Mesenchymal stem cell (in vitro differentiated cells and primary cell): ENCODE measurements around the gene DCANP1.

Experiments
- DNase-seq: peaks from one replicate; pipeline ENCODE4 v3.0.0-alpha.2; 2013
- H2AFZ ChIP-seq: one replicate; pipeline ENCODE4 v1.6.1; 2013; ENCODE audit warnings: low read depth, mild to moderate bottlenecking, control low read depth, inconsistent platforms, low read length, moderate library complexity
- H2AK5ac ChIP-seq: 2 replicates; pipeline ENCODE4 v1.6.1; 2013; ENCODE audit warnings: low read length, moderate library complexity, mild to moderate bottlenecking, inconsistent platforms; ENCODE audit not compliant: severe bottlenecking
- H2BK120ac ChIP-seq: one replicate; pipeline ENCODE4 v1.6.1; 2013; ENCODE audit warnings: low read depth, mild to moderate bottlenecking, inconsistent platforms, low read length, moderate library complexity
- H2BK12ac ChIP-seq, 2 experiments: one replicate each; pipeline ENCODE4 v1.6.1; 2013; ENCODE audit warnings: inconsistent platforms in 2 of 2, low read length in 2 of 2, mild to moderate bottlenecking in 2 of 2, moderate library complexity in 2 of 2, control low read depth in 1 of 2
- H2BK15ac ChIP-seq: one replicate; pipeline ENCODE4 v1.6.1; 2013; ENCODE audit warnings: mild to moderate bottlenecking, low read depth, inconsistent platforms; ENCODE audit not compliant: poor library complexity, severe bottlenecking
- H2BK5ac ChIP-seq: 2 replicates; pipeline ENCODE4 v1.6.1; 2013; ENCODE audit warnings: low read depth, mild to moderate bottlenecking, low read length, control low read depth, inconsistent platforms; ENCODE audit not compliant: poor library complexity, severe bottlenecking
- H3K14ac ChIP-seq, 2 experiments: one replicate each; pipeline ENCODE4 v1.6.1; 2013; ENCODE audit warnings: inconsistent platforms in 2 of 2, low read length in 2 of 2, control low read depth in 1 of 2, mild to moderate bottlenecking in 1 of 2, moderate library complexity in 1 of 2
- H3K18ac ChIP-seq, 2 experiments: one replicate each; pipeline ENCODE4 v1.6.1; 2013; ENCODE audit warnings: inconsistent platforms in 2 of 2, low read length in 2 of 2, control low read depth in 1 of 2, low read depth in 1 of 2, mild to moderate bottlenecking in 1 of 2
- H3K23ac ChIP-seq, 2 experiments: one replicate each; pipeline ENCODE4 v1.6.1; 2013; ENCODE audit warnings: inconsistent platforms in 2 of 2, low read length in 2 of 2, mild to moderate bottlenecking in 2 of 2, moderate library complexity in 2 of 2, control low read depth in 1 of 2
- H3K27ac ChIP-seq: 2 replicates; pipeline ENCODE4 v1.5.1; 2013; ENCODE audit warnings: mild to moderate bottlenecking, moderate library complexity, low read length, control low read depth, inconsistent platforms; ENCODE audit not compliant: poor library complexity, severe bottlenecking
- H3K27me3 ChIP-seq, 2 experiments: 2 replicates each; pipeline versions ENCODE4 v1.6.1 to v1.7.0; 2013; ENCODE audit warnings: low read length in 2 of 2, mild to moderate bottlenecking in 2 of 2, moderate library complexity in 2 of 2, control low read depth in 1 of 2, inconsistent platforms in 1 of 2; ENCODE audit not compliant: control insufficient read depth in 1 of 2, insufficient read depth in 1 of 2
- H3K36me3 ChIP-seq, 2 experiments: 2 replicates each; pipeline versions ENCODE4 v1.6.1 to v1.7.0; 2013; ENCODE audit warnings: low read length in 2 of 2, control low read depth in 1 of 2, inconsistent platforms in 1 of 2, low read depth in 1 of 2, mild to moderate bottlenecking in 1 of 2; ENCODE audit not compliant: insufficient read depth in 2 of 2, control insufficient read depth in 1 of 2
- H3K4ac ChIP-seq, 2 experiments: one replicate each; pipeline ENCODE4 v1.6.1; 2013; ENCODE audit warnings: inconsistent platforms in 2 of 2, low read length in 2 of 2, mild to moderate bottlenecking in 2 of 2, moderate library complexity in 2 of 2, control low read depth in 1 of 2, low read depth in 1 of 2
- H3K4me1 ChIP-seq: 2 replicates; pipeline ENCODE4 v1.6.1; 2013; ENCODE audit warnings: low read depth, low read length, control low read depth; ENCODE audit not compliant: control insufficient read depth, insufficient read depth
- H3K4me2 ChIP-seq: 2 replicates; pipeline ENCODE4 v1.6.1; 2013; ENCODE audit warnings: low read length, mild to moderate bottlenecking, inconsistent platforms; ENCODE audit not compliant: poor library complexity, severe bottlenecking
- H3K4me3 ChIP-seq, 2 experiments: 2 replicates each; pipeline versions ENCODE4 v1.5.1 to v1.7.0; 2013; ENCODE audit warnings: low read length in 2 of 2, mild to moderate bottlenecking in 2 of 2, control low read depth in 1 of 2, low read depth in 1 of 2; ENCODE audit not compliant: insufficient read depth in 1 of 2
- H3K79me1 ChIP-seq: replicated peaks from 2 replicates; pipeline ENCODE4 v1.6.1; 2013; ENCODE audit warnings: mild to moderate bottlenecking, control low read depth, low read length, inconsistent platforms; ENCODE audit not compliant: poor library complexity, severe bottlenecking
- H3K9ac ChIP-seq: 2 replicates; pipeline ENCODE4 v1.7.0; 2013; ENCODE audit warnings: mild to moderate bottlenecking, low read length, moderate library complexity
- H3K9me3 ChIP-seq: 2 replicates; pipeline ENCODE4 v1.7.0; 2013; ENCODE audit warnings: mild to moderate bottlenecking, low read length; ENCODE audit not compliant: control insufficient read depth
- H4K8ac ChIP-seq: one replicate; pipeline ENCODE4 v1.6.1; 2013; ENCODE audit warnings: inconsistent platforms, mild to moderate bottlenecking, low read length, moderate library complexity
- H4K91ac ChIP-seq: one replicate; pipeline ENCODE4 v1.6.1; 2013; ENCODE audit warnings: mild to moderate bottlenecking, low read length, inconsistent platforms
- WGBS: methylation state at CpG from one replicate; pipeline ENCODE4 v1.1.7; 2013; ENCODE audit warnings: mixed read lengths; 5-methylcytosine and 5-hydroxymethylcytosine counted together

DCANP1 gene

GRCh38 chr5:135446615-135447014 is 533 bp downstream of the DCANP1 start:
- H3K18ac ChIP-seq: no peak overlapping the region
- H3K4me2 ChIP-seq: no peak overlapping the region
- no peak overlapping the region for H3K4ac ChIP-seq
- H3K4me3 ChIP-seq: no peak overlapping the region
- H3K23ac ChIP-seq: no peak overlapping the region
- no peak overlapping the region for H2AK5ac ChIP-seq
- no peak overlapping the region for H2BK15ac ChIP-seq
- H3K36me3 ChIP-seq: no peaks in the 10 kb centered on the region
- 80% methylated on average over 7 of the region's 7 CpGs for WGBS
- H3K4me1 ChIP-seq: peaks cover 7% of the 10 kb centered on the region
- no peak overlapping the region for H2BK12ac ChIP-seq
- no peak for DNase-seq
- H2BK120ac ChIP-seq: no peak overlapping the region
- H3K14ac ChIP-seq: no peak overlapping the region
- no peak overlapping the region for H2BK5ac ChIP-seq
- H3K27me3 ChIP-seq: peaks cover 58 to 59% of the 10 kb centered on the region in 2 experiments
- H2AFZ ChIP-seq: no peak overlapping the region
- no peak overlapping the region for H4K8ac ChIP-seq
- H4K91ac ChIP-seq: no peak overlapping the region
- no peaks in the 10 kb centered on the region for H3K79me1 ChIP-seq
- no peak overlapping the region for H3K9ac ChIP-seq
- H3K9me3 ChIP-seq: no peaks in the 10 kb centered on the region
- H3K27ac ChIP-seq: no peak overlapping the region

- H2BK15ac ChIP-seq: no peak overlapping the region
- no peak overlapping the region for H4K8ac ChIP-seq
- H3K79me1 ChIP-seq: no peaks in the 10 kb centered on the region
- no peak for DNase-seq
- no peak overlapping the region for H2BK5ac ChIP-seq
- 93% methylated on average over 9 of the region's 9 CpGs for WGBS
- H3K36me3 ChIP-seq: no peaks in the 10 kb centered on the region
- H2BK120ac ChIP-seq: no peak overlapping the region
- no peak overlapping the region for H3K18ac ChIP-seq
- H3K27me3 ChIP-seq: peaks cover 58% of the 10 kb centered on the region in 2 experiments
- no peak overlapping the region for H3K4ac ChIP-seq
- no peak overlapping the region for H2AK5ac ChIP-seq
- no peak overlapping the region for H3K9ac ChIP-seq
- no peak overlapping the region for H3K23ac ChIP-seq
- no peak overlapping the region for H3K4me2 ChIP-seq
- H2BK12ac ChIP-seq: no peak overlapping the region
- H3K4me3 ChIP-seq: no peak overlapping the region
- H3K4me1 ChIP-seq: peaks cover 7% of the 10 kb centered on the region
- H3K27ac ChIP-seq: no peak overlapping the region
- no peak overlapping the region for H4K91ac ChIP-seq
- H2AFZ ChIP-seq: no peak overlapping the region
- no peaks in the 10 kb centered on the region for H3K9me3 ChIP-seq
- no peak overlapping the region for H3K14ac ChIP-seq
Observed at GRCh38 chr5:135446206-135446605, 942 bp downstream of the DCANP1 start.

- no peaks in the 10 kb centered on the region for H3K36me3 ChIP-seq
- H3K18ac ChIP-seq: no peak overlapping the region
- H3K4me1 ChIP-seq: peaks cover 7% of the 10 kb centered on the region
- H3K4me3 ChIP-seq: no peak overlapping the region
- peak overlapping the region in 1 of 2 experiments; percentile 1 for H3K14ac ChIP-seq
- H2BK12ac ChIP-seq: no peak overlapping the region
- no peak overlapping the region for H2BK120ac ChIP-seq
- H3K9me3 ChIP-seq: no peaks in the 10 kb centered on the region
- DNase-seq: no peak
- no peak overlapping the region for H2BK15ac ChIP-seq
- H3K27me3 ChIP-seq: peaks cover 50% of the 10 kb centered on the region in 2 experiments
- H4K91ac ChIP-seq: peak overlapping the region; percentile 37
- WGBS: 86% methylated on average over 14 of the region's 14 CpGs
- H2BK5ac ChIP-seq: no peak overlapping the region
- H3K27ac ChIP-seq: no peak overlapping the region
- H3K4me2 ChIP-seq: no peak overlapping the region
- H2AK5ac ChIP-seq: no peak overlapping the region
- H2AFZ ChIP-seq: no peak overlapping the region
- no peak overlapping the region for H3K23ac ChIP-seq
- H4K8ac ChIP-seq: no peak overlapping the region
- H3K79me1 ChIP-seq: no peaks in the 10 kb centered on the region
- no peak overlapping the region for H3K4ac ChIP-seq
- H3K9ac ChIP-seq: no peak overlapping the region
Observed at GRCh38 chr5:135445306-135445985, 1.7 kb downstream of the DCANP1 start.

- no peak overlapping the region for H3K4ac ChIP-seq
Observed at GRCh38 chr5:135444881-135445280, 2.3 kb downstream of the DCANP1 start.

More at GRCh38 chr5:135444881-135445280, 2.3 kb downstream of the DCANP1 start:
- no peaks in the 10 kb centered on the region for H3K36me3 ChIP-seq
- H3K79me1 ChIP-seq: no peaks in the 10 kb centered on the region
- no peak overlapping the region for H2BK15ac ChIP-seq
- no peak overlapping the region for H3K27ac ChIP-seq
- H3K9ac ChIP-seq: no peak overlapping the region
- H3K27me3 ChIP-seq: peaks cover 45 to 46% of the 10 kb centered on the region in 2 experiments
- no peak overlapping the region for H3K14ac ChIP-seq
- H4K91ac ChIP-seq: no peak overlapping the region
- no peak for DNase-seq
- 92% methylated on average over 6 of the region's 6 CpGs for WGBS
- no peaks in the 10 kb centered on the region for H3K9me3 ChIP-seq
- no peak overlapping the region for H3K4me2 ChIP-seq
- H2AK5ac ChIP-seq: no peak overlapping the region
- H4K8ac ChIP-seq: no peak overlapping the region
- no peak overlapping the region for H2BK12ac ChIP-seq
- no peak overlapping the region for H2AFZ ChIP-seq
- H3K23ac ChIP-seq: no peak overlapping the region
- no peak overlapping the region for H3K18ac ChIP-seq
- no peak overlapping the region for H2BK120ac ChIP-seq
- no peak overlapping the region for H3K4me3 ChIP-seq
- H2BK5ac ChIP-seq: no peak overlapping the region
- peaks cover 7% of the 10 kb centered on the region for H3K4me1 ChIP-seq
